ENCODE data around the gene ERO1B.

DNA sequence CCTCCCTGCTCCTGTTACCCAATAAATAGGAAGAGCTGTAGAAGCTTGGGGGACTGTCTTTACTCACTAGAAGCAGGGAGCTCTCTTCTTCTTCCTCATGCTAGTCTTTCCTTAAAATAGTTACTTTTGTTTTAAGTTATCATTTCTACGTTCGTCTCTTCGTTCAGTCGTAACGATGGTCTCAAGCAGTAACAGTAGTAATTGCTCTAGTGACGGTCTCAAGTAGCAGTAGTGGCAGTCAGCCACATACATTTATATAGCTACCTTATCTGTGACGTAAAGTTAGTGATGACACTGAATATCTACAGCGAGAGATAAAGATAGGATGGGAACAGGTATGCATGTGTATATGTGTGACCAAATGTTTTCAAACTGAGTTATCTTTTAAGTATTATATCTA lies 15.4 kb upstream of the ERO1B start:
- TF ChIP-seq, protein P1, sequence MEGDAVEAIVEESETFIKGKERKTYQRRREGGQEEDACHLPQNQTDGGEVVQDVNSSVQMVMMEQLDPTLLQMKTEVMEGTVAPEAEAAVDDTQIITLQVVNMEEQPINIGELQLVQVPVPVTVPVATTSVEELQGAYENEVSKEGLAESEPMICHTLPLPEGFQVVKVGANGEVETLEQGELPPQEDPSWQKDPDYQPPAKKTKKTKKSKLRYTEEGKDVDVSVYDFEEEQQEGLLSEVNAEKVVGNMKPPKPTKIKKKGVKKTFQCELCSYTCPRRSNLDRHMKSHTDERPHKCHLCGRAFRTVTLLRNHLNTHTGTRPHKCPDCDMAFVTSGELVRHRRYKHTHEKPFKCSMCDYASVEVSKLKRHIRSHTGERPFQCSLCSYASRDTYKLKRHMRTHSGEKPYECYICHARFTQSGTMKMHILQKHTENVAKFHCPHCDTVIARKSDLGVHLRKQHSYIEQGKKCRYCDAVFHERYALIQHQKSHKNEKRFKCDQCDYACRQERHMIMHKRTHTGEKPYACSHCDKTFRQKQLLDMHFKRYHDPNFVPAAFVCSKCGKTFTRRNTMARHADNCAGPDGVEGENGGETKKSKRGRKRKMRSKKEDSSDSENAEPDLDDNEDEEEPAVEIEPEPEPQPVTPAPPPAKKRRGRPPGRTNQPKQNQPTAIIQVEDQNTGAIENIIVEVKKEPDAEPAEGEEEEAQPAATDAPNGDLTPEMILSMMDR (conservative IDR thresholded peaks at IDR 0.05 in 1 of 2, IDR thresholded peaks at IDR 0.05 in 1 of 2; ENCODE audit: low read depth in 1 of 2, low read length in 2 of 2) = no peak
- TF ChIP-seq EZH2 (IDR thresholded peaks at IDR 0.05; ENCODE audit: low read length, missing control alignments) = no peak

Data from fibroblast of lung (primary cell).